Fibroblast of the aortic adventitia (primary cell): ENCODE data around the gene PDE11A. TPM values are rescaled to one million over a fixed set of nuclear protein-coding genes. Genes with fewer than 3 reads are reported as not detected.
"Not testable (repeated sequence)": the region's sequence is repeated elsewhere in the genome, so short reads cannot be mapped to it uniquely, and the experiment has no call there.

ENCODE experiments used
- DNase-seq: peaks from one replicate; pipeline ENCODE4 v3.0.0-alpha.2; 2010; ENCODE audit warnings: low read depth
- H3K4me3 ChIP-seq: 2 replicates; pipeline ENCODE4 v1.5.1; 2011; ENCODE audit warnings: low read depth, mild to moderate bottlenecking, control low read depth, low read length, moderate library complexity
- total RNA-seq: library from RNA; depleted of rRNA; stranded (reverse); fragments of >200 nt; gene quantifications from 2 replicates; pipeline ENCODE4 v1.2.3, GENCODE V29; 2012; ENCODE audit warnings: low replicate concordance
- TF ChIP-seq, protein P1 (sequence below): IDR thresholded peaks from 2 replicates; pipeline ENCODE4 v1.5.1; 2011; ENCODE audit warnings: mild to moderate bottlenecking, low read length, control low read depth, inconsistent platforms; ENCODE audit not compliant: insufficient read depth

The PDE11A gene
- total RNA-seq, 1 donor: not detected

DNA sequence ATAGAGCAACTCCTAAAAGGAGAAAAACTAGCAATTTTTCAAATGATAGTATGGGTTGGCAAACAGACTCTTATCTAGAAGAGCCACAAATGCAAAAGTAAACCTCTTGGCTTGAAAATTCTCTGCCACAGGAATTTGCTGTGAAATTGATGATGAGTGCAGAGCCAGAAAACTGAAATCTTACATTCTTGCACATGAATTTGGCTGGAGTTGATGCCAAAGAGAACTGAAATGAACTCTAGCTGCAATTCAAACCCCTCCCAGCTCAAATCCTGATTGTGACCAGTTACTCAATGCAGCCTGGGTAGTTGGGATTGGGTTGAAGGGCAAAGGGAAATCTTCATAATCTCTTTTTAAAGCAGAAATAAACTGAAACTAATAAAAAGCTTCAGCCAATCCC lies 266.6 kb downstream of the PDE11A start:
- DNase-seq: peak; percentile 55
- H3K4me3 ChIP-seq: no peak overlapping the region
- TF ChIP-seq, protein P1, sequence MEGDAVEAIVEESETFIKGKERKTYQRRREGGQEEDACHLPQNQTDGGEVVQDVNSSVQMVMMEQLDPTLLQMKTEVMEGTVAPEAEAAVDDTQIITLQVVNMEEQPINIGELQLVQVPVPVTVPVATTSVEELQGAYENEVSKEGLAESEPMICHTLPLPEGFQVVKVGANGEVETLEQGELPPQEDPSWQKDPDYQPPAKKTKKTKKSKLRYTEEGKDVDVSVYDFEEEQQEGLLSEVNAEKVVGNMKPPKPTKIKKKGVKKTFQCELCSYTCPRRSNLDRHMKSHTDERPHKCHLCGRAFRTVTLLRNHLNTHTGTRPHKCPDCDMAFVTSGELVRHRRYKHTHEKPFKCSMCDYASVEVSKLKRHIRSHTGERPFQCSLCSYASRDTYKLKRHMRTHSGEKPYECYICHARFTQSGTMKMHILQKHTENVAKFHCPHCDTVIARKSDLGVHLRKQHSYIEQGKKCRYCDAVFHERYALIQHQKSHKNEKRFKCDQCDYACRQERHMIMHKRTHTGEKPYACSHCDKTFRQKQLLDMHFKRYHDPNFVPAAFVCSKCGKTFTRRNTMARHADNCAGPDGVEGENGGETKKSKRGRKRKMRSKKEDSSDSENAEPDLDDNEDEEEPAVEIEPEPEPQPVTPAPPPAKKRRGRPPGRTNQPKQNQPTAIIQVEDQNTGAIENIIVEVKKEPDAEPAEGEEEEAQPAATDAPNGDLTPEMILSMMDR: no peak

DNA sequence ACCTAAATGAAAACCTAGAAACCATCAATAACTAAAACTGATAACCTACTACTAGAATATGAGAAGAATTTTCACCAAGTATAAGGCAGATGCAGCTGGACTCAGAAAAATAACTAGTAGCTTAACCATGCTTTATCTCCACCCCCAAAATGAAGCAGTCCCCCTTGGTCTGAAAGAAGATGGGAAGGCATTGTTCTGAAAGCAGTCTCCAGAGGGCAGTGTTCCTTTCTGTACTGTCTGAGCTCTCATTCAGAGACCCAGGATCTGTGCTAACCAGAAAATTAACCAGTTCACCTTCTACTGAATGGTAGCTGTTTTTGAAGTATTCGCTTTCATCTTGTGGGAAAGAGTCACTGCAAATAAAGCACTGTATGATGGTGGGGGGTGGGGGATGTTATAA lies 273.0 kb downstream of the PDE11A start:
- TF ChIP-seq, protein P1: peak; percentile 59
- peak; percentile 17 for DNase-seq
- no peak overlapping the region for H3K4me3 ChIP-seq

DNA sequence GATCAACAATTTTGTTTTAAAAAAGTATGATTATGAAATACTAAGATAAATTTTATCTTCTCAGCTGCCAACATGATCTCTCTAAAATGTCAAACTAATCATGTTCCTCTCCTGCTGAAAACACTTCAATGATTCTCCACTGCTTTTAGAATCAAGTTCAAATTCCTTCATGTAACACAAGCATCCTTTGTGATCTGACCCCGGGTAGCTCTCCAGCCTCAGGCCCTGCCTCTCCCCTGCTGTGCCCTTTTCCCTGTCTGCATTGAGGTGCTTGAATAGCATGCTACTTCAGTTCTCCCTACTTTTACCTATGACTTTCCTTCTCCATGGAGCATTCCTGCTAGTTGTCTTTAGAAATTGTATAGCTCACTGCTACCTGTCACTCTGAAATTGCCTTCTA lies 274.8 kb downstream of the PDE11A start:
- TF ChIP-seq, protein P1: no peak
- H3K4me3 ChIP-seq: no peak overlapping the region
- DNase-seq: no peak

DNA sequence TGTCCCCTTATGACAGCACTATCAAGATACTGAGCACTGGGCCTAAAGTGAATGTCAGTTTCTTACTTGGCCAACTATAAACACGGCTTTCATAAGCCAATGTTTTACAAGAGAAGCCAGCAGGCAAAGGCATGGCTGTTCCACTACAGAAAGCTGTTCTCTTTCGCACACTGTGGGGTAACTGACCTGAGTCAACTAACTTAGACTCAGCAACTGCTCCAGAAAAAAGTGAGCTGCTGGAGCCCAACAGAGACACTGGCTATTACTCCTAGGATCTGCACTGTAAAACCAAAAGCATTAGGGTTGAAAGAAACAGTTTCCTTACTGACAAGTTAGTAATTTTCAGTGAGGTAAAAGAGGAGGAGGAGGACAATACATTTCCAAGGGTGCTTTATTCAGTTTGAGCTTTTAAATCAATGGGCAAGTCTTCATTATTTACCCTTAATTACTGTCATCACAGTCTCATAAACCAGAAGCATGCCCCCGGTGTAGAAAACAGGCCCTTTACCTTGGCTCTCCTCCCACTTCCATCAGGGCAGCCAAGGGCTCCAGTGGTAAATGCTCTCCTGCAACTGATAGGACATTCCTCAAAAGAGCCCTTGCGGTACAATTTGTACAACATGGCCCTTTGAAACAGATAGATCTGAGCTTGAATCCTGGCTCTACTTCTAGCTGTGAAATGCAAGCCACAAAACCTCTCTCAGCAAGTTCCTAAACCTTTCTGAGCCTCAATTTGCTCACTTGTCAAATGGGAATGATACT lies 275.7 kb downstream of the PDE11A start:
- H3K4me3 ChIP-seq: no peak overlapping the region
- DNase-seq: no peak
- TF ChIP-seq, protein P1: no peak

DNA sequence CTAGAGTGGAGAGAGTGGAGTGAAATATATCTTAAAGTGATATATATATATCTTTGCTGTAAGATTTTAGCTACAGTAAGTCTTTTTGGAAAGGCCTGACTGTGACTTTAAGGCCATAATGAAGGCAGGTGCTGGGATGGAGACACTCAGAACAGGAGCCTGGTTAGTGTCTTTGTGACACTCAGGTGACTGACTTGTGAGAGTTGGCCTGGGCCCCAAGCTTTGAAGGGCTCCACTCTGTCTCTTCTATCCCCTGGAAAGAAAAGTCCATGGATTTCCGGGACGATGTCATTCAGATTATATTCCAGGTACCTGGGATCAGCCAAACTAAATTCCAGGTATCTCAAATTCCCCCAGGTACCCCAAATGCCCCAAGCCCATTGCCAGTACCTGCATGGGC lies 276.6 kb downstream of the PDE11A start:
- TF ChIP-seq, protein P1: no peak
- no peak for DNase-seq
- no peak overlapping the region for H3K4me3 ChIP-seq

DNA sequence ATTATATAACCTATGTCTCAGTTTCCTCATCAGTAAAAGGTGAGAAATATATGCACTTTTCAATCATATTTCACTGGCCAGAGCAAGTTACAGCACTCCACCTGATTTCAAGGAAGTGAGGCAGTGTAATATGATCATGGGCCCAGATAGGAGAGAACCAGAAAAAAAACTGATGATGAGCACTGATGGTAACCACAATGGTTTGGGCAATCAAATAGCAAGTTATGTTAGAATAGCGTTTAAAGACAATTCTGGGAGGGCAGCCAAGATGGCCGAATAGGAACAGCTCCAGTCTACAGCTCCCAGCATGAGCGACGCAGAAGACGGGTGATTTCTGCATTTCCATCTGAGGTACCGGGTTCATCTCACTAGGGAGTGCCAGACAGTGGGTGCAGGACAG lies 287.4 kb downstream of the PDE11A start:
- not testable (repeated sequence) for H3K4me3 ChIP-seq
- peak; percentile 40 for DNase-seq

DNA sequence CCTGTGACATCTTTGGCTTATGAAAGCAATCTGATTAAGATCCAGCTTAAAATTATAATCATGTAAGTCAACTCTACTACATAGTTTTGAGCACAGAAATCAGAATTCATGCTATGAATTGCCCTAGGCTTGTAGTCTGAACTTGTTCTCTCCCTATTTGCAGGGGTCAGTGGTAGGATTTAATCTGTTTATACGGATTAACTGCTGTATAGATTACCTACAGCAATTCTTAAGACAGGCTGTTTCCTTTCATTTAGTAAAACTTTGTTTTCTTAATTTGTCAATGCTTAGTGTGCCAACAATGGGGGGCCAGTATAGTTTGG lies 287.9 kb downstream of the PDE11A start:
- DNase-seq: no peak
- TF ChIP-seq, protein P1: no peak
- no peak overlapping the region for H3K4me3 ChIP-seq
